ACC112 (cell line): ENCODE results near the gene ERLIN1.
"Not testable (repeated sequence)": the region's sequence is repeated elsewhere in the genome, so short reads cannot be mapped to it uniquely, and the experiment has no call there.

Experiments
- H2AFZ ChIP-seq: fragments of 200-600 bp; sonication (generic); one replicate; pipeline ENCODE4 v1.6.0; 2017; ENCODE audit warnings: antibody characterized with exemption, low read length; ENCODE audit not compliant: unreplicated experiment
- H3K27ac ChIP-seq: fragments of 200-600 bp; sonication (generic); 2 replicates; pipeline ENCODE4 v1.5.1; 2014; ENCODE audit warnings: low read depth, mild to moderate bottlenecking, antibody characterized with exemption, low read length, moderate library complexity
- H3K27me3 ChIP-seq: fragments of 200-600 bp; sonication (generic); 2 replicates; pipeline ENCODE4 v1.6.1; 2014; ENCODE audit warnings: mild to moderate bottlenecking, antibody characterized with exemption, low read length, moderate library complexity, mixed read lengths; ENCODE audit not compliant: insufficient read depth
- H3K36me3 ChIP-seq: fragments of 200-600 bp; sonication (generic); 2 replicates; pipeline ENCODE4 v1.6.1; 2016; ENCODE audit warnings: mild to moderate bottlenecking, antibody characterized with exemption, low read length, moderate library complexity, mixed read lengths; ENCODE audit not compliant: insufficient read depth
- H3K4me1 ChIP-seq: fragments of 200-600 bp; sonication (generic); one replicate; pipeline ENCODE4 v1.6.1; 2016; ENCODE audit warnings: low read length, mixed read lengths; ENCODE audit not compliant: insufficient read depth, unreplicated experiment, control insufficient read depth
- H3K4me3 ChIP-seq: fragments of 200-600 bp; sonication (generic); 2 replicates; pipeline ENCODE4 v1.5.1; 2014; ENCODE audit warnings: mild to moderate bottlenecking, low read depth, low read length
- H3K79me2 ChIP-seq: fragments of 200-600 bp; sonication (generic); one replicate; pipeline ENCODE4 v1.6.0; 2016; ENCODE audit warnings: low read length; ENCODE audit not compliant: control insufficient read depth, unreplicated experiment, insufficient read depth

The ERLIN1 gene

DNA sequence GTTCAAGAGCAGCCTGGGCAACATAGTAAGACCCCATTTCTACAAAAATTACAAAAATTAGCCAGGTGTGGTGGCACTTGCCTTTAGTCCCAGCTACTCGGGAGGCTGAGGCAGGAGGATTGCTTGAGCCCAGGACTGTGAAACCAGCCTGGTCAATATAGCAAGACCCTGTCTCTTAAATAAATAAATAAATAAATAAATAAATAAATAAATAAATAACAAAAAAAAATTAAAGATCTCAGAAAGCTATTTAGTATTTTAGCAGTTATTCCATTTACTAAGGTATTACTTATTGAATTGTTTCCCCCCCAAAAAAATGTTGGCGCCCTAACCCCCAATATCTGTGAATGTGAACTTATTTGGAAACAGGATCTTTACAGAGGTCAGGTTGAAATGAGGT is 53.4 kb downstream of the ERLIN1 start:
- H3K79me2 ChIP-seq = no peaks in the 10 kb centered on the region
- H2AFZ ChIP-seq = no peak overlapping the region
- no peaks in the 10 kb centered on the region for H3K4me1 ChIP-seq
- H3K4me3 ChIP-seq = no peak overlapping the region
- no peaks in the 10 kb centered on the region for H3K36me3 ChIP-seq
- H3K27me3 ChIP-seq = peaks cover 4% of the 10 kb centered on the region; the same call in 1 of the 2 replicates
- H3K27ac ChIP-seq = no peak overlapping the region

- Histone ChIP-seq H3K36me3 (no peaks in the 10 kb centered on the region), H3K4me3 (no peak overlapping the region), H3K4me1 (no peaks in the 10 kb centered on the region), H3K79me2 (no peaks in the 10 kb centered on the region), H3K27me3 (peaks cover 2% of the 10 kb centered on the region; the same call in 1 of the 2 replicates), H3K27ac (no peak overlapping the region), H2AFZ (no peak overlapping the region)
Observed at GRCh38 chr10:100131571-100131970, 54.3 kb downstream of the ERLIN1 start.

GRCh38 chr10:100130831-100131230 is 55.0 kb downstream of the ERLIN1 start:
- H2AFZ ChIP-seq = no peak overlapping the region
- H3K27ac ChIP-seq = no peak overlapping the region
- no peaks in the 10 kb centered on the region for H3K79me2 ChIP-seq
- no peak overlapping the region for H3K4me3 ChIP-seq
- H3K4me1 ChIP-seq = no peaks in the 10 kb centered on the region
- H3K27me3 ChIP-seq = peaks cover 2% of the 10 kb centered on the region; the same call in 1 of the 2 replicates
- H3K36me3 ChIP-seq = no peaks in the 10 kb centered on the region

GRCh38 chr10:100129424-100129823 is 56.4 kb downstream of the ERLIN1 start:
- Histone ChIP-seq H3K36me3 (no peaks in the 10 kb centered on the region), H2AFZ (no peak overlapping the region), H3K4me3 (no peak overlapping the region), H3K27ac (no peak overlapping the region), H3K79me2 (no peaks in the 10 kb centered on the region), H3K4me1 (no peaks in the 10 kb centered on the region), H3K27me3 (peaks cover 2% of the 10 kb centered on the region; the same call in 1 of the 2 replicates)

DNA sequence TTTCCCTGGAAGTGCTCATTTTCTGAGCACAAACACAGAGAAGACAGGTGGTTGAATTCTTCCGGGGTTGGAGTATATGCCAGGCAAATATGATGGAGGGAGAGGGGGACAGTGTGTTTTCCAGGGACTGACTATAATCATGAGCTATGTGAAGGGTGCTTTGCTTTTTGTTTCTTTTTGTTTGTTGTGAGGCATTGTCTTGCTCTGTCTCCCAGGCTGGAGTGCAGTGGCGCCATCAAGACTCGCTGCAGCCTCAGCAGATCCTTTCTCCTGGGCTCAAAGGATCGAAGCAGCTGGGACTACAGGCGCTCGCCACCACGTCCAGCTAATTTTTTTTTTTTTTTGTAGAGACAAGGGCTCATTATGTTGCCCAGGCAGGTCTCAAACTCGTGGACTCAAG is 56.9 kb downstream of the ERLIN1 start:
- Histone ChIP-seq H2AFZ (no peak overlapping the region), H3K36me3 (no peaks in the 10 kb centered on the region), H3K4me3 (no peak overlapping the region), H3K27ac (no peak overlapping the region), H3K4me1 (no peaks in the 10 kb centered on the region), H3K27me3 (peaks cover 2% of the 10 kb centered on the region; the same call in 1 of the 2 replicates), H3K79me2 (no peaks in the 10 kb centered on the region)

DNA sequence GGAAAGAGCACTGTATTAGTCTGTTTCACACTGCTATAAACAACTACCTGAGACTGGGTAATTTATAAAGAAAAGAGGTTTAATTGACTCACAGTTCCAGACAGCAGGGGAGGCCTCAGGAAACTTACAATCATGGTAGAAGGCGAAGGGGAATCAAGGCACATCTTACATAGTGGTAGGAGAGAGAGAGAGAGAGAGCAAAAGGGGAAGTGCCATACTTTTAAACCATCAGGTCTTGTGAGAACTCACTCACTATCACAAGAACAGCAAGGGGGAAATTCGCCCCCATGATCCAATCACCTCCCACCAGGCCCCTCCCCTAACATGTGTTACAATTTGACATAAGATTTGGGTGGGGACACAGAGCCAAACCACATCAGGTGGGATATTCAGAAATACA is 60.5 kb downstream of the ERLIN1 start:
- not testable (repeated sequence) for H3K4me1 ChIP-seq, H3K4me3 ChIP-seq, H3K27ac ChIP-seq, H3K27me3 ChIP-seq, H3K79me2 ChIP-seq, H3K36me3 ChIP-seq, H2AFZ ChIP-seq

GRCh38 chr10:100124097-100124496 is 61.7 kb downstream of the ERLIN1 start:
- Histone ChIP-seq H2AFZ (no peak overlapping the region), H3K27me3 (peaks cover 8% of the 10 kb centered on the region; the same call in 1 of the 2 replicates), H3K79me2 (no peaks in the 10 kb centered on the region), H3K4me3 (no peak overlapping the region), H3K36me3 (no peaks in the 10 kb centered on the region), H3K27ac (no peak overlapping the region), H3K4me1 (no peaks in the 10 kb centered on the region)

DNA sequence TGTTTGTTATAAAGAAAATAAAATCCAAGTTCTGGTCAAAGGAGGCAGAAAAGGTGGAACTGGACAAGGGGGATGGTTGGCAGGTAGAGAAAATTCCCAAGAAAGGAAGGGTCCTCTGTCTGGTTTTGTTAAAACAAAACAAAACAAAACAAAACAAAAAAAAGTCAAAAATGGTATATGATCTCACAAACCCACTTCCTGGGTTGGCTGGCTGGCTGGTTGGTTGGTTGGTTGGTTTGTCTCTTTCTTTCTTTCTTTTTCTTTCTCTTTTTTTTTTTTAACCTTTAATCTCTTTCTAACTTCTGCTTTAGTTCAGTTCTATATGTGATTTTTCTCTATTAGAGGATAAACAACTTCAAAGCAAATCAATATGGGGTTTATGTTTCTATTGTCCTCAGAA is 63.0 kb downstream of the ERLIN1 start:
- Histone ChIP-seq H3K36me3 (no peaks in the 10 kb centered on the region), H2AFZ (no peak overlapping the region), H3K4me1 (no peaks in the 10 kb centered on the region), H3K4me3 (no peak overlapping the region), H3K27me3 (0 out of 2 replicates have a peak, but pooled peaks cover 6% of the 10 kb centered on the region), H3K79me2 (no peaks in the 10 kb centered on the region), H3K27ac (no peak overlapping the region)

GRCh38 chr10:100120550-100120949 is 65.3 kb downstream of the ERLIN1 start:
- Histone ChIP-seq H3K36me3 (no peaks in the 10 kb centered on the region), H3K79me2 (no peaks in the 10 kb centered on the region), H3K27me3 (0 out of 2 replicates have a peak, but pooled peaks cover 6% of the 10 kb centered on the region), H2AFZ (no peak overlapping the region), H3K27ac (no peak overlapping the region), H3K4me3 (no peak overlapping the region), H3K4me1 (no peaks in the 10 kb centered on the region)

DNA sequence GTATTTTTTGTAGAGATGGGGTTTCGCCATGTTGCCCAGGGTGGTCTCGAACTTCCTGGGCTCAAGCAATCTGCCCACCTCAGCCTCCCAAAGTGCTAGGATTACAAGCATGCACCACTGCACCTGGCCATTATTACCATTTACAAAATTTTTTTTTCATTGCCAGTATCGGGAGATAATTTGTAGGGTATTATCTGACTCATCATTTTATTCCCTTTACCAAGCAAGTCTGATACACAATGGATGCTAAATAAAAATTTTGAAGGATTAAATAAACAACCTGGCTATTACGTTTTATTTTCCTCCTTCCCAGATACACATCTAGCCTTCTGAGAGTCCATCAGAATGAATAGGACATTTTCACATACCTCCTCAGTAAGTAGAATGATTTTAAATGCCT is 66.1 kb downstream of the ERLIN1 start:
- H3K27ac ChIP-seq = no peak overlapping the region
- H3K36me3 ChIP-seq = no peaks in the 10 kb centered on the region
- no peaks in the 10 kb centered on the region for H3K4me1 ChIP-seq
- H3K27me3 ChIP-seq = 0 out of 2 replicates have a peak, but pooled peaks cover 6% of the 10 kb centered on the region
- no peaks in the 10 kb centered on the region for H3K79me2 ChIP-seq
- H2AFZ ChIP-seq = no peak overlapping the region
- no peak overlapping the region for H3K4me3 ChIP-seq

GRCh38 chr10:100114976-100115770 is 70.7 kb downstream of the ERLIN1 start:
- Histone ChIP-seq H3K36me3 (no peaks in the 10 kb centered on the region), H3K27ac (no peak overlapping the region), H3K79me2 (no peaks in the 10 kb centered on the region), H3K4me1 (no peaks in the 10 kb centered on the region), H3K27me3 (0 out of 2 replicates have a peak, but pooled peaks cover 4% of the 10 kb centered on the region), H2AFZ (peak overlapping the region; percentile 14), H3K4me3 (no peak overlapping the region)
